Spleen (tissue), 13 donors: ENCODE measurements around the gene QRSL1. TPM values are rescaled to one million over a fixed set of nuclear protein-coding genes. Genes with fewer than 3 reads are reported as not detected.
"Not testable (repeated sequence)": the region's sequence is repeated elsewhere in the genome, so short reads cannot be mapped to it uniquely, and the experiment has no call there.

Experiments used
- DNase-seq: peaks from one replicate; pipeline ENCODE4 v3.0.0-alpha.2; 2020
- H3K27ac ChIP-seq, 8 donors: fragments of 200-600 bp; sonication (generic) in 7 of 8; 1 replicate in 4 of 8; 2 replicates in 4 of 8; pipeline versions ENCODE4 v1.5.0 to v1.8.0; 2016 to 2021; ENCODE audit warnings: inconsistent platforms in 4 of 8, mild to moderate bottlenecking in 4 of 8, moderate library complexity in 1 of 8
- H3K27me3 ChIP-seq, 7 donors: fragments of 200-600 bp; sonication (generic) in 6 of 7; replicated peaks in 1 of 7; 1 replicate in 4 of 7; 2 replicates in 3 of 7; pipeline versions ENCODE4 v1.5.0 to v1.8.0; 2016 to 2021; ENCODE audit warnings: inconsistent platforms in 3 of 7, mild to moderate bottlenecking in 1 of 7
- H3K36me3 ChIP-seq, 6 donors: fragments of 200-600 bp; sonication (generic) in 5 of 6; 1 replicate in 4 of 6; 2 replicates in 2 of 6; pipeline versions ENCODE4 v1.5.0 to v1.8.0; 2016 to 2021; ENCODE audit warnings: inconsistent platforms in 2 of 6
- H3K4me1 ChIP-seq, 6 donors: fragments of 200-600 bp; sonication (generic) in 5 of 6; 1 replicate in 3 of 6; 2 replicates in 3 of 6; pipeline versions ENCODE4 v1.5.0 to v1.8.0; 2016 to 2021; ENCODE audit warnings: inconsistent platforms in 3 of 6
- H3K4me3 ChIP-seq, 8 donors: fragments of 200-600 bp; sonication (generic) in 7 of 8; 1 replicate in 4 of 8; 2 replicates in 4 of 8; pipeline versions ENCODE4 v1.5.0 to v1.8.0; 2016 to 2021; ENCODE audit warnings: inconsistent platforms in 4 of 8, mild to moderate bottlenecking in 4 of 8, moderate library complexity in 2 of 8
- H3K9me3 ChIP-seq, 8 donors: fragments of 200-600 bp; sonication (generic) in 7 of 8; 1 replicate in 4 of 8; 2 replicates in 4 of 8; pipeline versions ENCODE4 v1.5.0 to v1.8.0; 2016 to 2021; ENCODE audit warnings: inconsistent platforms in 4 of 8
- POLR2A ChIP-seq, 3 donors: fragments of 450-650 bp; IDR thresholded peaks; one replicate each; pipeline ENCODE4 v1.5.1; 2017; ENCODE audit warnings: antibody characterized with exemption in 3 of 3, mild to moderate bottlenecking in 1 of 3
- POLR2AphosphoS5 ChIP-seq, 3 donors: sonication (generic); formaldehyde crosslinking; IDR thresholded peaks; one replicate each; pipeline ENCODE4 v1.5.1; 2017; ENCODE audit warnings: antibody characterized with exemption in 3 of 3
- WGBS, 5 donors: extraction: QIAGEN DNeasy Blood & Tissue Kit in 3 of 5; methylation state at CpG; one replicate each; pipeline versions ENCODE4 v1.1.5 to v1.1.7; 2013 to 2018; 5-methylcytosine and 5-hydroxymethylcytosine counted together
- intact Hi-C: fragments of 100-400 bp; cut with DNase I; formaldehyde crosslinking; loops from one replicate; pipeline ENCODE4 v1.15.0; 2023; ENCODE audit warnings: low total_unique reads
- long read RNA-seq, 2 donors: transcript quantifications; one replicate each; lab custom pipeline, GENCODE V29; 2026
- polyA plus RNA-seq, 3 donors: library from polyadenylated mRNA; stranded (reverse); fragments of 200-250 nt; gene quantifications; one replicate each; pipeline ENCODE4 v1.2.1, GENCODE V29; 2013
- total RNA-seq, 7 donors: library from RNA; depleted of rRNA in 3 of 7; stranded (reverse); fragments of >200 nt in 3 of 7; fragmentation: NEBNext Ultra II Directional in 4 of 7; extraction: Animal tissue kit (Norgen Biotek cat#: 25700) in 4 of 7; gene quantifications; one replicate each; pipeline versions ENCODE4 v1.1.0 to v1.2.1, GENCODE V29; 2016 to 2021
- TF ChIP-seq, protein P1 (sequence below), 11 experiments: fragments of 200-600 bp in 7 of 11; fragments of 450-650 bp in 4 of 11; sonication (generic) in 4 of 11; IDR thresholded peaks in 8 of 11; conservative IDR thresholded peaks in 3 of 11; 1 replicate in 7 of 11; 2 replicates in 4 of 11; pipeline versions ENCODE4 v1.4.0 to v1.8.0; 2016 to 2021; ENCODE audit warnings: antibody characterized with exemption in 11 of 11, inconsistent platforms in 4 of 11, mild to moderate bottlenecking in 1 of 11
- donor health status: healthy with polysubstance abuse.
- donor health status: DM: no; HTN: no; CAD: no; lungs with moderate emphysema.
- donor health status: DM: no; HTN: no; CAD: no.
- donor health status: Bipolar disorder and iron deficiency.
- donor health status: healthy.
- donor health status: DM: no; HTN: no; CAD: no.
- donor health status: DM: yes; HTN: yes; CAD: no.

Gene QRSL1, protein sequence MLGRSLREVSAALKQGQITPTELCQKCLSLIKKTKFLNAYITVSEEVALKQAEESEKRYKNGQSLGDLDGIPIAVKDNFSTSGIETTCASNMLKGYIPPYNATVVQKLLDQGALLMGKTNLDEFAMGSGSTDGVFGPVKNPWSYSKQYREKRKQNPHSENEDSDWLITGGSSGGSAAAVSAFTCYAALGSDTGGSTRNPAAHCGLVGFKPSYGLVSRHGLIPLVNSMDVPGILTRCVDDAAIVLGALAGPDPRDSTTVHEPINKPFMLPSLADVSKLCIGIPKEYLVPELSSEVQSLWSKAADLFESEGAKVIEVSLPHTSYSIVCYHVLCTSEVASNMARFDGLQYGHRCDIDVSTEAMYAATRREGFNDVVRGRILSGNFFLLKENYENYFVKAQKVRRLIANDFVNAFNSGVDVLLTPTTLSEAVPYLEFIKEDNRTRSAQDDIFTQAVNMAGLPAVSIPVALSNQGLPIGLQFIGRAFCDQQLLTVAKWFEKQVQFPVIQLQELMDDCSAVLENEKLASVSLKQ
- total RNA-seq (10 to 100 TPM; 16.4 to 27.9 (median 20.2) TPM), polyA plus RNA-seq (10 to 100 TPM; 18.2 to 23.1 (median 21.6) TPM)
- long read RNA-seq, donor 1, full-length matches to known transcripts, result 3 of 3 reads
- long read RNA-seq, donor 1, partial matches to known transcripts, result 0 of 3 reads
- long read RNA-seq, donor 1, other reads (novel, unspliced or antisense), result 0 of 3 reads
- long read RNA-seq, donor 2, full-length matches to known transcripts, result 2 of 2 reads
- long read RNA-seq, donor 2, partial matches to known transcripts, result 0 of 2 reads
- long read RNA-seq, donor 2, other reads (novel, unspliced or antisense), result 0 of 2 reads

DNA sequence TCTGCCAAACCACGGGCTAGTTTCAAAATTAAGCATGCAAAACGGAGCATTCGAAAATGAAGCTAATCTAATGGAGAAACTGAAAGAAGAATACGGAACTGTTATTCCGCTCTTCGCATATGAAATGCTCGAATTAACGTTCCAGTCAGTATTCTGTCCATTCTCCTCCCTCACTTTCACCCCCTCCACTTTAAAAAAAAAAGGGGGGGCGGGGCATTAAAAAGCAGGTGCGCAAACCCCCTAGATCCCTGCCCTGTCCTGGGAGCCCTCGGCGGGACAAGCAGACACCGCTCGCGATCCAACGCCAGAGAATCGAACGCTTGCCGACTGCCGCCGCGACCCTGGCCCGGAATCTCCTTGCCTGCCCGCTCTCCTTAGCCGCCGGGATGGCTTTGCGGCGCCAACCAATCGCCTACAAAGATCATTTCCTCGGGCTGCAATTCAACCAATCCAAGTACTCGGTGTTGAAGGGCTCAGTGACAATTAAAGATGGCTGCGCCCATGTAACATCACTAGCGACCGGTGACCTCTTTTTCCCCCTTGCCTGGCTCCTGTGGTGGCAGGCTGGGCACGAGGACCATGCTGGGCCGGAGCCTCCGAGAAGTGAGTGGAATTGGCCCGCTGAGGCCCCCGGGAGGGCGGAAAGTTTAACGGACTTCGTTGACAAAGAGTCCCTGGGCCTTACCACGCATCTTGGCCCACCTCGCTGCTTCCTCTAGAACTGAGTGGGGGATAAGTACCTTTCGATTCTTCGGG, at the start of gene QRSL1, which contains the start of gene RTN4IP1:
Gene QRSL1, plus strand, starts transcription at position 476 of the 756 bp plus-strand sequence. Its CDS starts 104 bp downstream, at position 580.
Gene RTN4IP1, minus strand, starts transcription at position 396 of the 756 bp plus-strand sequence. CDS start 477 bp downstream, outside the sequence.
- TF ChIP-seq, protein P1, sequence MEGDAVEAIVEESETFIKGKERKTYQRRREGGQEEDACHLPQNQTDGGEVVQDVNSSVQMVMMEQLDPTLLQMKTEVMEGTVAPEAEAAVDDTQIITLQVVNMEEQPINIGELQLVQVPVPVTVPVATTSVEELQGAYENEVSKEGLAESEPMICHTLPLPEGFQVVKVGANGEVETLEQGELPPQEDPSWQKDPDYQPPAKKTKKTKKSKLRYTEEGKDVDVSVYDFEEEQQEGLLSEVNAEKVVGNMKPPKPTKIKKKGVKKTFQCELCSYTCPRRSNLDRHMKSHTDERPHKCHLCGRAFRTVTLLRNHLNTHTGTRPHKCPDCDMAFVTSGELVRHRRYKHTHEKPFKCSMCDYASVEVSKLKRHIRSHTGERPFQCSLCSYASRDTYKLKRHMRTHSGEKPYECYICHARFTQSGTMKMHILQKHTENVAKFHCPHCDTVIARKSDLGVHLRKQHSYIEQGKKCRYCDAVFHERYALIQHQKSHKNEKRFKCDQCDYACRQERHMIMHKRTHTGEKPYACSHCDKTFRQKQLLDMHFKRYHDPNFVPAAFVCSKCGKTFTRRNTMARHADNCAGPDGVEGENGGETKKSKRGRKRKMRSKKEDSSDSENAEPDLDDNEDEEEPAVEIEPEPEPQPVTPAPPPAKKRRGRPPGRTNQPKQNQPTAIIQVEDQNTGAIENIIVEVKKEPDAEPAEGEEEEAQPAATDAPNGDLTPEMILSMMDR (IDR thresholded peaks at IDR 0.05 in 8 of 11, conservative IDR thresholded peaks at IDR 0.05 in 3 of 11), result peak in 1 of 11 experiments; percentile 15
- TF ChIP-seq POLR2AphosphoS5 (IDR thresholded peaks at IDR 0.05) (peak; percentile 84 to 89 (median 88)), POLR2A (IDR thresholded peaks at IDR 0.05) (no peak)

DNA sequence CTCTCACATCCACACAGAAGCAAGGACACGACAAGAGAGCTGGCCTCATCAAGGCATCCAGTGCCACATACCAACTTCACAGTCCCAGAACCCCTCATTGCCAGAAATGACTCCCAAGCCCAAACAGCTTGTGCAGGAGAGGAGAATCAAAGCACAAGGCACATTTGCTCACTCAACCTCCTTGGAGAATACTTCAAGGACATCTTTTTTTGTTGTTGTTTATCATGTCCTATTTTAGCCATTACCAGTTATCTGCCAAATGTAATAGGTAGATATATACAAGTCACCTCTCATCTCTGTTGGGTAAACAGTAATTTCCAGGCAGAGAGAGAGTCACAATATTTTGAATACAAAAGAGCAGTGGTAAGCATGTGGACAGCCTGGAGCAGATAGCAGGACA, 47.9 kb upstream of the QRSL1 start:
- H3K4me1 ChIP-seq, result no peaks in the 10 kb centered on the region
- intact Hi-C loops, result no loop called here
- no peak overlapping the region for H3K4me3 ChIP-seq
- WGBS, 5 donors, result 67 to 86% (median 81%) methylated on average over 1 of the region's 1 CpG
- H3K9me3 ChIP-seq, result no peaks in the 10 kb centered on the region
- H3K27me3 ChIP-seq, result no peaks in the 10 kb centered on the region
- H3K27ac ChIP-seq, result no peak overlapping the region
- peaks cover 0 to 86% (median 19%) of the 10 kb centered on the region in 6 donors for H3K36me3 ChIP-seq
- DNase-seq, result no peak
- TF ChIP-seq POLR2A (IDR thresholded peaks at IDR 0.05), result no peak
- no peak for TF ChIP-seq POLR2AphosphoS5 (IDR thresholded peaks at IDR 0.05)
- TF ChIP-seq, protein P1 (IDR thresholded peaks at IDR 0.05 in 8 of 11, conservative IDR thresholded peaks at IDR 0.05 in 3 of 11), result no peak

More for the DNA sequence above, at the start of gene QRSL1, which contains the start of gene RTN4IP1:
- no peaks in the 10 kb centered on the region for H3K9me3 ChIP-seq
- no peaks in the 10 kb centered on the region for H3K36me3 ChIP-seq
- peak; percentile 94 for DNase-seq
- peaks cover 7 to 75% (median 50%) of the 10 kb centered on the region in 6 donors for H3K4me1 ChIP-seq
- peak within 1 kb of the TSS; percentile 82 to 92 (median 88) for H3K27ac ChIP-seq
- H3K27me3 ChIP-seq, result no peaks in the 10 kb centered on the region
- 0 to 1% (median 0%) methylated on average over 36 to 46 of the region's 46 CpGs for WGBS, 5 donors
- H3K4me3 ChIP-seq, result peak within 1 kb of the TSS; percentile 80 to 99 (median 91)
- intact Hi-C loops, result no loop called here

DNA sequence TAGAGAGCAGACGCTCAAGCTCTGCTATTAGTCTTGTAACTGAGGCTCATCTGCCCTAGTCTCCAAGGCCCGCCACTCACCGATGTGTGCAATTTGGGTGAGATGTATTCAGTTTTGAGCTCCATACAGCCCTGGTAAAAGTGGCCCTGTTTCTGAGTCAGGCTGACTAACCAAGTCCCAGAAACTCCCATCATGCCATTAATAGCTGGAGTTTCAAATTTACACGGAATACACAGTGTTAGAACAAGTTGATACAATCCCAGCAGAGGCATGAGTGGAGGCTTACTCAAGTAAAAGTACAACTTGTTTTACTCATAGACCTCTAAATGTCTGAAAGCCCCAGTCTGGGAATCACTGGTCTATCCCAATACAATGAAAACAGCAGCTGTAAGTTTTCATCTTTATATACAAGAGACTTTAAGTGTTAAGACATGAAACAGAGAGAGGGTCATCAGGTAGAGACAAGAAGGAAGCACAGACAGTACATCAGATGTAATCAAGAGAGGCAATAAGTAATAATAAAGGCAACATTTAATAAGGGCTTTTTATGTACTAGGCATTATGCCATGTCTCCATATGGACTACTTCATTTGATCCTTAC, 42.5 kb upstream of the QRSL1 start:
- intact Hi-C loops, result no loop called here
- Histone ChIP-seq H3K27me3 (no peaks in the 10 kb centered on the region), H3K27ac (no peak overlapping the region), H3K4me1 (peaks cover 0 to 3% (median 0%) of the 10 kb centered on the region in 6 donors), H3K36me3 (peaks cover 0 to 92% (median 27%) of the 10 kb centered on the region in 6 donors), H3K4me3 (no peak overlapping the region), H3K9me3 (no peaks in the 10 kb centered on the region)
- WGBS, 5 donors, result 80 to 97% (median 89%) methylated on average over 4 of the region's 4 CpGs
- no peak for TF ChIP-seq POLR2AphosphoS5 (IDR thresholded peaks at IDR 0.05)
- DNase-seq, result no peak

DNA sequence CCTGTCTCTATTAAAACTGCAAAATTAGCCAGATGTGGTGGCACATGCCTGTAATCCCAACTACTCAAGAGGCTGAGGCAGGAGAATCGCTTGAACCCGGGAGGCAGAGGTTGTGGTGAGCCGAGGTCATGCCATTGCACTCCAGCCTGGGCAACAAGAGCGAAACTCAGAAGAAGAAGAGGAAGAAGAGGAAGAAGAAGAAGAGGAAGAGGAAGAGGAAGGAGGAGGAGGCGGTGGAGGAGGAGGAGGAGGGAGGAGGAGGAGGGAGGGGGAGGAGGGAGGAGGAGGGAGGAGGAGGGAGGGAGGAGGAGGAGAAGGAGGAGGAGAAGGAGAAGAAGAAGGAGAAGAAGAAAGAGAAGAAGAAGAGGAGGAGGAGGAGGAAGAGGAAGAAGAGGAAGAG, 40.4 kb upstream of the QRSL1 start:
- H3K4me1 ChIP-seq, H3K27ac ChIP-seq, DNase-seq, H3K9me3 ChIP-seq, intact Hi-C loops, H3K27me3 ChIP-seq, H3K4me3 ChIP-seq: not testable (repeated sequence)
- H3K36me3 ChIP-seq, result peaks cover 0 to 75% (median 14%) of the 10 kb centered on the region in 6 donors
- WGBS, 5 donors, result 52 to 71% (median 59%) methylated on average over 2 to 5 of the region's 5 CpGs
